Upper lobe of right lung (tissue), 1 donor: ENCODE measurements around the gene FNIP2. TPM values are rescaled to one million over a fixed set of nuclear protein-coding genes. Genes with fewer than 3 reads are reported as not detected.
A peak's percentile ranks its signal among the peaks of the same experiment; 100 is the strongest.

ENCODE experiments used
- ATAC-seq: fragments of 200-7000 bp; cut with Tn5 transposase; one replicate; pipeline ENCODE4 v1.9.1; 2020; ENCODE audit warnings: mild to moderate bottlenecking, moderate library complexity
- DNase-seq: peaks from one replicate; pipeline ENCODE4 v3.0.0-alpha.2; 2020
- H3K27ac ChIP-seq: fragments of 200-600 bp; one replicate; pipeline ENCODE4 v1.8.0; 2022
- H3K27me3 ChIP-seq: fragments of 200-600 bp; one replicate; pipeline ENCODE4 v1.8.0; 2022; ENCODE audit warnings: mild to moderate bottlenecking
- H3K36me3 ChIP-seq: fragments of 200-600 bp; one replicate; pipeline ENCODE4 v1.8.0; 2022
- H3K4me1 ChIP-seq: fragments of 200-600 bp; one replicate; pipeline ENCODE4 v1.8.0; 2022
- H3K4me3 ChIP-seq: fragments of 200-600 bp; one replicate; pipeline ENCODE4 v1.8.0; 2022; ENCODE audit warnings: mild to moderate bottlenecking
- H3K9me3 ChIP-seq: fragments of 200-600 bp; one replicate; pipeline ENCODE4 v1.8.0; 2022
- intact Hi-C: fragments of 100-400 bp; cut with DNase I; formaldehyde crosslinking; loops from one replicate; pipeline ENCODE4 v1.11.0; 2022
- total RNA-seq: library from RNA; stranded (reverse); fragmentation: NEBNext Ultra II Directional; extraction: Animal tissue kit (Norgen Biotek cat#: 25700); gene quantifications from one replicate; pipeline ENCODE4 v1.2.1, GENCODE V29; 2021
- TF ChIP-seq, protein P1 (sequence below): fragments of 200-600 bp; IDR thresholded peaks from one replicate; pipeline ENCODE4 v1.8.0; 2022; ENCODE audit warnings: antibody characterized with exemption
- donor health status: DM: no; HTN: yes; CAD: no; lungs with severe emphysema.

Gene FNIP2
- total RNA-seq, 1 donor from 2014 or later, result 98.4 TPM

DNA sequence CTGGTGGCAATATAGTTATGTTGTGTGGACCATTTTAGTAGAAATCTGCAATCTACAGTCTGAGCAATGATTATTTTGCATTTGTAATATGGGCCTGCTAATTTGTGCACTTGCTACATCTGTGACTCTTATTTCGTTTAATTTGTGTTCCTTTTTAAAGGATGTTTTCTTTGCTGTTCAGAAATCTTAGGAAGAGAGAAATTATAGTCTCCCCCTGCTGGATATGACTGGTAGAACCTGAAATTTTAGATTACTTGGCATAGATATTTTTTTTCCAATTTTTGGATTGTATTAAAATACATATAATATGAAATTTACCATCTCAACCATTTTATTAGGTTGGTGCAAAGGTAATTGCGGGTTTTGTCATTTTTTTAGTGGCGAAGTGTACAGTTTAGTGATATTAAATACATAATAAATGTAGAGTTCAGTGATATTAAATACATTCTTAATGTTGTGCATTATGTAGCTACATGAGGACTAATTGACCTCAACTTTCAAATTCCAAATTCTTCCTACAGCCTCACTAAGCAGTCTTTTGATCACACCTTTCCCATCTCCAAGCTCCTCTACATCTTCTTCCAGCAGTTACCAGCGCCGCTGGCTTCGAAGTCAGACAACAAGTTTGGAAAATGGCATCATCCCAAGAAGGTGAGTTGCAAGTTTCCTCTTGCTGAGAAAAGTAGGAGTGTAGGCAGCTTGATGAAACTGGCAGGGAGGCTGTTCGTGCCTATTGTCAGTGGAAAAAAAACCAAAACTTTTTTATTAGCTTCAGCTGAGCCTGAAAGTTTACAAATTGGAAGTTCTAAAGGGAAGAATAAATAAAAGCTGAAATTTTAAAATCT, 82.2 kb downstream of the FNIP2 start:
- DNase-seq (no peak), ATAC-seq (peak; percentile 49)
- H3K36me3 ChIP-seq, result peaks cover 25% of the 10 kb centered on the region
- no peak overlapping the region for H3K4me3 ChIP-seq
- H3K27ac ChIP-seq, result no peak overlapping the region
- H3K4me1 ChIP-seq, result peaks cover 4% of the 10 kb centered on the region
- no peaks in the 10 kb centered on the region for H3K27me3 ChIP-seq
- intact Hi-C loops, result loop anchor here (5.0 to 10.0 kb wide), 2 partner anchors 124 to 354 kb away; no protein-coding TSS in a partner anchor
- H3K9me3 ChIP-seq, result no peaks in the 10 kb centered on the region
- TF ChIP-seq, protein P1, sequence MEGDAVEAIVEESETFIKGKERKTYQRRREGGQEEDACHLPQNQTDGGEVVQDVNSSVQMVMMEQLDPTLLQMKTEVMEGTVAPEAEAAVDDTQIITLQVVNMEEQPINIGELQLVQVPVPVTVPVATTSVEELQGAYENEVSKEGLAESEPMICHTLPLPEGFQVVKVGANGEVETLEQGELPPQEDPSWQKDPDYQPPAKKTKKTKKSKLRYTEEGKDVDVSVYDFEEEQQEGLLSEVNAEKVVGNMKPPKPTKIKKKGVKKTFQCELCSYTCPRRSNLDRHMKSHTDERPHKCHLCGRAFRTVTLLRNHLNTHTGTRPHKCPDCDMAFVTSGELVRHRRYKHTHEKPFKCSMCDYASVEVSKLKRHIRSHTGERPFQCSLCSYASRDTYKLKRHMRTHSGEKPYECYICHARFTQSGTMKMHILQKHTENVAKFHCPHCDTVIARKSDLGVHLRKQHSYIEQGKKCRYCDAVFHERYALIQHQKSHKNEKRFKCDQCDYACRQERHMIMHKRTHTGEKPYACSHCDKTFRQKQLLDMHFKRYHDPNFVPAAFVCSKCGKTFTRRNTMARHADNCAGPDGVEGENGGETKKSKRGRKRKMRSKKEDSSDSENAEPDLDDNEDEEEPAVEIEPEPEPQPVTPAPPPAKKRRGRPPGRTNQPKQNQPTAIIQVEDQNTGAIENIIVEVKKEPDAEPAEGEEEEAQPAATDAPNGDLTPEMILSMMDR, result peak; percentile 80

DNA sequence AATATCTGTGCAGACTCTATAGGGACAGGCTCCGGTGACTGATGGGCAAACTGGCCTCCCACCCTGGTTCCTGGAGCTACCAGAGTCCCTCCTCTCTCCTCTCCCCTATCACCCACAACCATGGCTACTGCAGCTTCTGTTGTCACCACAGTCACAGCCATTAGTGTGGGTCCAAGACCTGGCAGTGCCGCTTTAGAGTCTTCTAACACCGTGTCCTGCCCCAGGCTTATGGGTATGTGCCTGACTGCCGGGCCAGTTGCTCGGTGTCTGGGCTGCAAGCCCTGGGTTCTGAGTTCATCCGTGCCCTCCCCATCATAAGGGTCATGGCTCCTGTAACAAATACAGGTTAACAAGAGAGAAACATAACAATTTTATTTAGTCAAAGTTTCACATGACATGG, 85.4 kb downstream of the FNIP2 start:
- TF ChIP-seq, protein P1, result no peak
- no peak overlapping the region for H3K27ac ChIP-seq
- ATAC-seq (no peak), DNase-seq (no peak)
- no peaks in the 10 kb centered on the region for H3K27me3 ChIP-seq
- intact Hi-C loops, result loop anchor here (5.0 to 10.0 kb wide), 2 partner anchors 127 to 351 kb away; no protein-coding TSS in a partner anchor
- H3K36me3 ChIP-seq, result peaks cover 18% of the 10 kb centered on the region
- H3K9me3 ChIP-seq, result no peaks in the 10 kb centered on the region
- H3K4me3 ChIP-seq, result no peak overlapping the region
- H3K4me1 ChIP-seq, result peaks cover 4% of the 10 kb centered on the region

DNA sequence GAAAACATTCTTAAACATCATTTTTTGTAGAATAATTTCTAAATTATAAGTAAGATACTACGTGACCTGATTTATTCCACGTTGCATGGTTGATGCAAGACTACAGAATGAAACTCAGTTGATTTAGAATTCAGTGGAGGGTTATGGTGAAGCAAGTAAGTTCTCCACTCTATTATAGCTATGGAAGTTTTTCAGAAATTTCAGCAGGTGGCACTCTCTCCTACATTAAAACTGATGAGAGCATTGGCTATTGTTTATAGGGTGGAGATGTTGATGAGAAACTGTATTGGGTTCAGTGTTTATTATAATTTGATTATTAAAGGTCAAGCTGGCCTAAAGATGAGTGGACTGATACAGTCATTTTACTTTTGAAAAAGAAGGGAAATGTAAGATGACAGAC, 88.0 kb downstream of the FNIP2 start:
- Histone ChIP-seq H3K4me3 (no peak overlapping the region), H3K4me1 (no peaks in the 10 kb centered on the region), H3K27ac (no peak overlapping the region), H3K9me3 (no peaks in the 10 kb centered on the region), H3K36me3 (peaks cover 27% of the 10 kb centered on the region), H3K27me3 (no peaks in the 10 kb centered on the region)
- TF ChIP-seq, protein P1, result peak; percentile 57
- ATAC-seq (peak; percentile 72), DNase-seq (no peak)
- intact Hi-C loops, result loop anchor here (10.0 kb wide), 1 partner anchor 348 kb away; no protein-coding TSS in a partner anchor

DNA sequence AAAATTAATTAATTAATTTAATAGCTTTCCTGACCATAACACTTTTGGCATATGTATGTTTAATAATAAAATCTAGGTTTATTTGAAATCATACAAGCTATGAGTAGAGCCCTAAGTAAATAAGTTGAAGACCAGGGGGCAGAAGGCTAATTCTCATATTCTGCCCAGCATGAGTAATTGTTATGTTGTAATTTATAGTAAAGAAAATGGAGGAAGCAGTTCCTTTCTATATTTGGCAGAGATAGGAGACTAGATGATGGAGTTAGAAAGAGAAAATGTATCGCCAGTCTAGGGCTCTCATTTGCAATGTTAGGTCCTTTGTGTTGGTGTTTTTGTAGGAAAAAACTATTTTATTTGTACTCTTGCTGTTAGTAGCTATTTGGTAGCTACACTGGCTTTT, 89.1 kb downstream of the FNIP2 start:
- DNase-seq, result no peak
- intact Hi-C loops, result loop anchor here (10.0 kb wide), 1 partner anchor 347 kb away; no protein-coding TSS in a partner anchor
- TF ChIP-seq, protein P1, result no peak

DNA sequence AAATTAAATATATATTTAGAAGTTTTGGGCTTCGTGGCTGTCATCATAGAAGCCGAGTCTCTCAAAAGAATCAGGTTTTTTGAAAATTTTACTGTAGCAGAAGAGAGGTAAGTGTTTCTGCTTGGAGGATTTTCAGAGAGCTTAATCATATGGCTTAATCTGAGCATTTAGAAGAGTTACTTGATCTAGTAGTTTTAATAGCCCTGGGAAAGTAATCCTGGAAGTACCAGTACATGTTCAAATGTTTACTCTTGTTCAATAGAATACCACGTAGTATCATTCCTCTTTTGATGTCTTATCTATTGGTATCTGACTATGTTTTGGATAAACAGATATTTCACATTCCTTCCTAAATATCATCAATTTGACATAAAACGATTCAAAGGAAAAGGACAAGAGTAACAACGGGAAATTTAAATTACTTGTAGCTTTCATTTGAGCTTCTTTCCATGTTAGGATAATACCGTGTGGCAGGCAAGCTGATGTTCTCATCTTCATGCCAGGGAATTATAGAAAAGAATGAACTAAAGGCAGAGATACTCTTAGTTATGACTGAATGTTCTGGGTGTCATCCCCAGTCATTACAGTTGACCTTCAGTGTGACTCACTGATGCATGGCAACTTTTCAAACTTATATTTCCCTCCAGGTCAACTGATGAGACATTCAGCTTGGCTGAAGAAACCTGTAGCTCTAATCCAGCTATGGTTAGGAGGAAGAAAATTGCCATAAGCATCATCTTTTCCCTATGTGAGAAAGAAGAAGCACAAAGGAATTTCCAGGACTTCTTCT, 89.8 kb downstream of the FNIP2 start:
- DNase-seq (no peak), ATAC-seq (no peak)
- intact Hi-C loops, result loop anchor here (10.0 kb wide), 1 partner anchor 346 kb away; no protein-coding TSS in a partner anchor
- TF ChIP-seq, protein P1, result no peak
- H3K4me3 ChIP-seq, result no peak overlapping the region
- peaks cover 39% of the 10 kb centered on the region for H3K36me3 ChIP-seq
- H3K27me3 ChIP-seq, result no peaks in the 10 kb centered on the region
- H3K27ac ChIP-seq, result no peak overlapping the region
- H3K4me1 ChIP-seq, result no peaks in the 10 kb centered on the region
- no peaks in the 10 kb centered on the region for H3K9me3 ChIP-seq

More for the DNA sequence above, 89.1 kb downstream of the FNIP2 start:
- Histone ChIP-seq H3K27ac (no peak overlapping the region), H3K4me3 (no peak overlapping the region), H3K9me3 (no peaks in the 10 kb centered on the region), H3K27me3 (no peaks in the 10 kb centered on the region), H3K4me1 (no peaks in the 10 kb centered on the region), H3K36me3 (peaks cover 32% of the 10 kb centered on the region)
- no peak for ATAC-seq
